HCEC 1CT (cell line): ENCODE results near the gene FZD1.
A peak's percentile ranks its signal among the peaks of the same experiment; 100 is the strongest.
"Not testable (repeated sequence)": the region's sequence is repeated elsewhere in the genome, so short reads cannot be mapped to it uniquely, and the experiment has no call there.

Experiments
- DNase-seq: peaks from one replicate; pipeline ENCODE4 v3.0.0-alpha.2; 2017

FZD1 gene

DNA sequence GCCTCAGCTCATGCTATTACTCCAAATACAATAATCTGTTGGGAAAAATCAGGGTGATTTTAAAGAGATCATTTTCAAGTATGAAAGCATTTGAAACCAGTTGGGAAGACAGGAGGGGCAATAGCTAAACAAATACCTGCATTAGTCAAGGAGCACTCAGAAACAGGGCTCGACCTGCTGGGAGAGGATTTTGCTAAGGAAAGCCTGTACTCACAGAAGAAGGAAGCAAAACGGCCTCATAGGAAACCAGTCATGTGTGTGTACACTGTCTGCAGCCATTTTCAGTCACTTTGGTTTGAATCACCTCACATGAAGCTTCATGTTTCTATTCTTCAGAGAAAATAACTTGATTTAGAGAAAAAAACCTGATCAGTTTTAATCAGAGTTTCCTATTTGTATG lies 38.6 kb downstream of the FZD1 start:
- DNase-seq: no peak

DNA sequence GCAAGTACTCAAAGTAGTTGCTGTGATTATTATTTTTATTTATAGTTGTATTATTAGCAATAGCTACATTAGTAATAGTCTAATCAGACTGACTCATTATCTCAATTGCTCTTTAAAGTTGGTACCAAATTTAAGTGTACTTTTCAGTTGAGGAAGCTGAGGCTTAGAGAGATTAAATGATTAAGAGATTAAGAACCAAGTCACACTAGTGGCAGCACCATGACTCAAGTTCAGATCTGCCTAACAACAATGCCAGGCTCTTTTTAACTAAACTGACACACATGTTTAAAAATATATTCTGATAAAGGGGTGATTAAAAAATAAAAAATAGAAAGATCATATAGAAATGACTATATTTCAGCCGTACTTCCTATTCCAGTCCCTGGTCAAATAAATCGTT lies 42.0 kb downstream of the FZD1 start:
- DNase-seq: no peak

DNA sequence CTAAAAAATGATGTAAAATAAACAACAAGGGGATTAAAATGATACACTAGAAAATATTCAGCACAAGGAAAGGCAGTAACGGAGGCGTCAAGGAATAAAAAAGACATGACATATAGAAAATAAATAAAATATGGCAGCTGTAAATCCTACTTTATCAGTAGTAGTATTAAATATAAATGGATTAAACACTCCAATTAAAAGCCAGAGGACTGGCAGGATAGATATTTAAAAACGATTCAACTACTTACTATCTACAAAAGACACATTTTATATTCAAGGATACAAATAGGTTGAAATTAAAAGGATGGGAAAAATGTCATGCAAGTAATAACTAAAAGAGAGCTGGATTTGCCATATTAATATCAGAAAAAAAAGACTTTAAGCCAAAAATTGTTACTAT lies 43.2 kb downstream of the FZD1 start:
- no peak for DNase-seq

DNA sequence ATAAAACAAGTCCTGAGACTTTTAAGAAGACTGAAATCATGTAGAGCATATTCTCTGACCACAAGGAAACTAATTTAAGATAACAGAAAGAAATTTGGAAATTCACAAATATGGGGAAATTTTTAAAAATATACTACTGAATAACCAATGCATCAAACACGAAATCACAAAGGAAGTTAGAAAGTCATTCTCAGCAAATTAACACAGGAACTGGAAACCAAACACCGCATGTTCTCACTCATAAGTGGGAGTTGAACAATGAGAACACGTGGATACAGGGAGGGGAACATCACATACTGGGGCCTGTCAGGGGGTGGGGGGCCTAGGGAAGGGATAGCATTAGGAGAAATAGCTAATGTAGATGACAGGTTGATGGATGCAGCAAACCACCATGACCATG lies 44.0 kb downstream of the FZD1 start:
- DNase-seq: not testable (repeated sequence)

DNA sequence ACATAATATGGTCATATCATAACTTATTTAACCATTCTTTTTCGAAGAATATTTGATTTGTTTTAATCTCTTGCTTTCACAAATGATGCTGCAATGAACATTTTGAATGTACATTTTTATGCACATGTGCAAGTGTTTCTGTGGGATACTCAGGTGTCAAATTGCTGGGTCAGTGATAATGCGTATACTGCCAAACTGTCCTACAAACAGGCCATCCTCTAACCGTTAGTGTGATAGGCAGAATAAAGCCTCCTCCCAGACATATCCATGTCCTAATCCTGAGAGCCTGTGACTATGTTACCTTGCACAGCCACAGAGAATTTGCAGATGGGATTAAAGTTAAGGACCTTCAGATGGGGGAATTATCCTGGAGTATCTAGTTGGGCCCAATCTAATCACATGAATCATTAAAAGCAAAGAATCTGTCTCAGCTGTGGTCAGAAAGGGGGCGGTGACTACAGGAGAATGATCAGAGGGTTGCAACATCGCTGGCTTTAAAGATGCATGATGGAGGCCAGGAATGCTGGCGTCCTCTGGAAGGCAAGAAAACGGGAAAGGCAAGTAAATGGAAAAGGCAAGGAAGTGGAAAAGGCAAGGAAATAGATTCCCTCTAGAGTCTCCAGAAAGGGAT lies 46.7 kb downstream of the FZD1 start:
- peak; percentile 63 for DNase-seq

DNA sequence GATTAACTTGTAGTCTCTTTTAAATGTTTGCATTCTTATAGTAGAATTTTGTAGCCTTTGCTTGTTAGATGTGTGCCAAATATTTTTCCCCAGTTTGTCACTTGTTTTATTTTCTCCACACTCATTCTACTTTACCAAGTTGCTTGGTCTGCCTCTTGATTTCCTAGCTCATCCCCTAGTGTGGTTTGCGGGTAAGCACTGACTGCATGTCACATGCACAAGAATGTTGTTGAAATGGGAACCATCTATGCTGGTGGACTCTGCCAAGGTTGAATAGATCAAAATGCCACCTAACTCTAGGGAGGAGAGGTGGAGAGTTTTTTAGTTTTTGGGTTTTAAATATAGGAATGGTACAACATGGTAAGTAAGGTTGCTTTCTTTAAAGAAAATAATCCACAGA lies 47.6 kb downstream of the FZD1 start:
- DNase-seq: no peak

DNA sequence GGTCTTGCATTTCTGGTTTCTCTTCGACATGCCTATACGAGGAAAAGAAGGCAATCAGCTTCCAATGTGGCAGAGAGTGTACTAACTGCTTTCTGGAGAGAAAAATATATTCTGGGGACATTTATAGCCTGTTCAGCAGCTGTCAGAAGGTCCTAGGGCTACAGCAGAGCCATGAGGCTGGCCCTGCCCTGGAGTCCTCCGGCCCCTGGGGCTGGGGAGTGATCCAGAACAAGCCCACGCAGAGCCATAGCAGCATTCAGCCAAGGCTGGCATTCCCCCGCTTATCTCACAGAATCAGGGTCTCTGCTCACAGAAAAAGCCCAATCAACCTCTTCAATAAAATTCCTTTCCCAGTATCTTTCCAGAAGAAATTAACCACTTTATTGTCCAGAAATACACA lies 48.9 kb downstream of the FZD1 start:
- DNase-seq: no peak

DNA sequence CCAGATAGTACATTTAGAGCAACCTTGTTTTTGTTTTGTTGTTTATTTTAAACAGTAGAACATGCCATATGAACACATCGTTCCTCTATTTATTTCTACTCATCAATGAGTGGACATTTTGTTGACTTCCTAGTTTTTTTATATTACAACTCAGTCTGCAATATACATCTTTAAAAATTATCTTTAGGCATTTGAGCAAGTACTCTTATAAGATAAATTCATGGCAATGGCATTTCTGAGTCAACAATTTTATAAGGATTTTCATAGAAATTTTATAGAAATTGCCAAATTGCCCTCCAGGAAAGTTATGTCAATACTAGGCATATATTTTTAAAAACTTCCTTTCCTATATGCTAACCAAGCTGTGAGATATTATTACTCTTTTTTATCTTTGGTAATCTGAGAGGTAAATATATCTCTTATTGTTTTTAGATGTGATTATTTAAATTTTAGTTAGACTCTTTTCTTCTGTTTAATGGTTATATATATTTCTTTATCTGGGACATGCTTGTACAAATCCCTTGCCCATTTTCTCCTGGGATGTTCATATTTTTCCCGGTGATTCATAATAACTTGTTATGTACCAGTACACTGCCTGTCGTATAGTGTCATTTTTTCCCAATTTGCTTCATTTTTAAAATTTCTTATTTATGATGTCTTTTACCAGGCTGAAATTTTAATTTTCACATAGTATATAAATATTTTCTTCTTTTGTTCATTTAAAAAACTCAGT lies 50.5 kb downstream of the FZD1 start:
- no peak for DNase-seq

DNA sequence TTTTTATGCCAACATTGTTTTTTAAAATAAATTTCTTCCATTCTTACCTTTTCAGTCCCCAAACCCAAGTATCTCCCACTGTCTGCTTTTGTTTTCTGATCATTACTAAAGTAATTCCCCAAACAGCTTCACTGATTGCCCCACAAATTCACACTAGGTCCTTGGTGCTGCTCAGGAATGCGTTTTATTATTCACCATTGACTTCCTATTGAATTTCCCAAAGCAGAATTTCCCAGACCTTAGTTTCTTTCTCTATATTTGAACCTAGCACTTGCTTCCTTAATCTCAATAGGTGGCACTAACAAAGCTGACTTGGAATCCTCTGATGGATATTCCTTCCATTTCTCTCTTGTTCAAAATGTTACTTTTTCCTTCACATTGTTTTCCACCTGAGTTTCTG lies 52.2 kb downstream of the FZD1 start:
- no peak for DNase-seq

DNA sequence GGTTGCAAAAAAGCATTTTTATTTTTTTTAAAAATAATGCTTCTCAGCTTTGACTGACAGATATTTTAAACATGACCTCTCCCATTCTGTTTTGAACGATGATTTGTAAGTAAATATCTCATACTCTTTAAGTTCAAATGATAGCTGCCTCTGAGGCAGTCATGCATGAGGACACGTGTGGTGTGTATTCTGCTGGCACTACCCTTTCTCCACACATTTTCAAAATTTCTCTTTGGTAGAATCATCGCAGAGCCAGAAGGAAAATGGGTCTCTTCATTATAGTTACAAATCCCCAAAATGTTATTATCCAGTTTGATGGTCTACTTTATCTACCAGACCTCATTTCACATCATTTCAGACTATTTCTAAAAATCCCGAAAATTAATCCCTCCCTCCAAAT lies 55.1 kb downstream of the FZD1 start:
- DNase-seq: no peak

DNA sequence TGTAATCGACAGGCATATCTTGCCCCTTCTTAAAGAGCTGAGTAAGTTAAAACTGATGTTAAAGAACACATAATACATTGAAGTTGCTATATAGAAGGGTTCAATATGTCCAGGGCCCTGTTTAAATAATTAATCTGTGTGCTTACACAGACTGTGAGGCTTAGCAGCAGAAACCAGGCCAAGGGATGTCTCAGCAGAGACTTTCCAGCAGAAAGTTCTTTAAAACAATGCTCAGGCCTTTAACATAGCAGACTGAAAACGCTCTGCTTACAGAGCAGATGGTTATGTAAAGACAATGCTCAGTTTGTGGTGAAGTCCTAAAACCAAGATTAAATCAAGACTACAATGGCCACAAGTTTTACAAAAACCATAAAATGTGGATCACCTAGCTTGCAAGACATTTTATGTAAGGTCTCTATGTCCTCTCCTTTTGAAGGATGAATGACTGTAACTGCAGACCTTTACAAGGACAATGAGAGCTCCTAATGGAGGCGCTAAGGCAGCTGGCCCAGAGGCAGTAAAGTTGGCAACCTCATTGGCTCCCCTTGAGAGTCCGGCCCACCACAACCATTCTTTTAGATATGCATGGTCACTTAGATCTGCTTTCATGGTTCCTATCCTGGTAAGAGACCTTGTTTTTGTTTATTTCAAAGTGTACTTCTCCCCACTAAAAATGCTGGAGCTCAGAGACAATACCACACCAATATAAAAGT lies 56.3 kb downstream of the FZD1 start:
- no peak for DNase-seq
